GM12875 (cell line): ENCODE measurements around the gene SLC39A11.
"Not testable (repeated sequence)": the region's sequence is repeated elsewhere in the genome, so short reads cannot be mapped to it uniquely, and the experiment has no call there.

Source experiments
- H3K4me3 ChIP-seq: one replicate; pipeline ENCODE4 v1.5.1; 2011; ENCODE audit warnings: low read depth, low read length, control low read depth
- CTCF ChIP-seq: IDR thresholded peaks from 2 replicates; pipeline ENCODE4 v1.5.1; 2011; ENCODE audit warnings: low read depth, mild to moderate bottlenecking, control low read depth, inconsistent platforms, low read length, moderate library complexity, borderline replicate concordance; ENCODE audit not compliant: insufficient read depth

SLC39A11 gene

GRCh38 chr17:72996791-72997190 is 95.7 kb downstream of the SLC39A11 start:
- no peak overlapping the region for H3K4me3 ChIP-seq

GRCh38 chr17:72995008-72995656 is 97.4 kb downstream of the SLC39A11 start:
- TF ChIP-seq CTCF, result no peak

More at GRCh38 chr17:72996791-72997190, 95.7 kb downstream of the SLC39A11 start:
- TF ChIP-seq CTCF, result no peak

GRCh38 chr17:72992783-72993467 is 99.6 kb downstream of the SLC39A11 start:
- not testable (repeated sequence) for H3K4me3 ChIP-seq

More at GRCh38 chr17:72995008-72995656, 97.4 kb downstream of the SLC39A11 start:
- no peak overlapping the region for H3K4me3 ChIP-seq

- no peak overlapping the region for H3K4me3 ChIP-seq
- TF ChIP-seq CTCF, result no peak
Observed at GRCh38 chr17:72991651-72992050, 100.8 kb downstream of the SLC39A11 start.

GRCh38 chr17:72989074-72989610 is 103.3 kb downstream of the SLC39A11 start:
- TF ChIP-seq CTCF, result no peak
- H3K4me3 ChIP-seq, result no peak overlapping the region

GRCh38 chr17:72988451-72988850 is 104.0 kb downstream of the SLC39A11 start:
- no peak for TF ChIP-seq CTCF
- no peak overlapping the region for H3K4me3 ChIP-seq

DNA sequence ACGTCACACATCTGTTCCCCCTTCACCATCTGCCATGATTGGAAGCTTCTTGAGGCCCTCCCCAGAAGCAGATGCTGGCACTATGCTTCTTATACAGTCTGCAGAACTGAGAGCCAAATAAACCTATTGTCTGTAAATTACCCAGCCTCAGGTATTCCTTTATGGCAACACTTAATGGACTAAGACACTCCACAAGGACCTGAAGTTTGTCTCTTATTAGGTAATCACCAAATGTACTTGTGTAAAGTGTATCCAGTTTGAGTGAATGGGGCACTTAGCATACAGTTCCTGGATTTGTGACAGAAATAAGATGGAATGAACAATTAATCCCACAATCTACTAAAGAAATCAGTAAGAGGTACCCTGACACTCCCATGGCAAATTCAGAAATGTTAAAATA is 105.3 kb downstream of the SLC39A11 start:
- no peak for TF ChIP-seq CTCF
- H3K4me3 ChIP-seq, result no peak overlapping the region
